NCI-H345 treated with DMSO at 0.1 percent for 48 hours (cell line): Measurements from ENCODE around the gene SLC5A6.

ENCODE experiments used
- DNase-seq: peaks from one replicate; lab custom pipeline; 2025; ENCODE audit not compliant: unreplicated experiment; lab: John Stamatoyannopoulos, UW

The SLC5A6 gene

GRCh38 chr2:27237341-27237945 lies 25.4 kb upstream of the SLC5A6 start:
- DNase-seq, result no peak

- DNase-seq, result no peak
Observed at GRCh38 chr2:27236626-27237025, 24.6 kb upstream of the SLC5A6 start.

GRCh38 chr2:27236136-27236535 lies 24.1 kb upstream of the SLC5A6 start:
- no peak for DNase-seq

GRCh38 chr2:27233341-27233740 lies 21.3 kb upstream of the SLC5A6 start:
- DNase-seq, result no peak

- DNase-seq, result no peak
Observed at GRCh38 chr2:27231921-27232320, 19.9 kb upstream of the SLC5A6 start.

- no peak for DNase-seq
Observed at GRCh38 chr2:27227501-27227900, 15.4 kb upstream of the SLC5A6 start.

- DNase-seq, result no peak
Observed at GRCh38 chr2:27225526-27225925, 13.5 kb upstream of the SLC5A6 start.

- DNase-seq, result no peak
Observed at GRCh38 chr2:27223416-27223815, 11.3 kb upstream of the SLC5A6 start.

GRCh38 chr2:27222407-27222806 lies 10.3 kb upstream of the SLC5A6 start:
- no peak for DNase-seq

GRCh38 chr2:27221166-27221565 lies 9.1 kb upstream of the SLC5A6 start:
- no peak for DNase-seq

GRCh38 chr2:27220091-27220490 lies 8.0 kb upstream of the SLC5A6 start:
- no peak for DNase-seq

GRCh38 chr2:27219091-27219490 lies 7.0 kb upstream of the SLC5A6 start:
- DNase-seq, result no peak

- DNase-seq, result no peak
Observed at GRCh38 chr2:27218614-27219013, 6.5 kb upstream of the SLC5A6 start.

GRCh38 chr2:27217173-27218121 lies 5.4 kb upstream of the SLC5A6 start, which contains the start of gene CAD:
Gene CAD, plus strand, starts transcription at chr2:27217369. Its CDS starts 183 bp downstream, at chr2:27217552.
- peak; percentile 54 for DNase-seq

GRCh38 chr2:27216416-27217137 lies 4.5 kb upstream of the SLC5A6 start:
- DNase-seq, result no peak

- DNase-seq, result no peak
Observed at GRCh38 chr2:27214941-27215340, 2.9 kb upstream of the SLC5A6 start.

GRCh38 chr2:27212626-27213471 lies 781 bp upstream of the SLC5A6 start:
- DNase-seq, result peak; percentile 63

GRCh38 chr2:27211241-27211942 lies 676 bp downstream of the SLC5A6 start:
- no peak for DNase-seq

- DNase-seq, result no peak
Observed at GRCh38 chr2:27209621-27210401, 2.3 kb downstream of the SLC5A6 start.
